Mesendoderm (in vitro differentiated cells): ENCODE measurements around the gene GOLGA1.

Experiments used
- DNase-seq: peaks from one replicate; pipeline ENCODE4 v3.0.0; 2013
- H2AK5ac ChIP-seq: 2 replicates; pipeline ENCODE4 v1.6.1; 2013; ENCODE audit warnings: low read length, inconsistent platforms
- H2BK120ac ChIP-seq: 2 replicates; pipeline ENCODE4 v1.6.1; 2013; ENCODE audit warnings: low read depth, mild to moderate bottlenecking, low read length, moderate library complexity, mixed read lengths
- H2BK15ac ChIP-seq: replicated peaks from 2 replicates; pipeline ENCODE4 v1.6.1; 2013; ENCODE audit warnings: low read depth, mild to moderate bottlenecking, moderate library complexity
- H2BK5ac ChIP-seq: 2 replicates; pipeline ENCODE4 v1.6.1; 2013; ENCODE audit warnings: low read length, inconsistent platforms
- H3K18ac ChIP-seq: 2 replicates; pipeline ENCODE4 v1.6.1; 2013; ENCODE audit warnings: mild to moderate bottlenecking, low read length, mixed read lengths
- H3K23ac ChIP-seq: one replicate; pipeline ENCODE4 v1.6.1; 2013; ENCODE audit warnings: low read length
- H3K27ac ChIP-seq: 2 replicates; pipeline ENCODE4 v1.5.1; 2013; ENCODE audit warnings: low read depth, mild to moderate bottlenecking, inconsistent platforms, low read length, moderate library complexity
- H3K27me3 ChIP-seq: 2 replicates; pipeline ENCODE4 v1.6.1; 2013; ENCODE audit warnings: low read length, control low read depth, mild to moderate bottlenecking, inconsistent platforms; ENCODE audit not compliant: insufficient read depth, poor library complexity
- H3K36me3 ChIP-seq: 2 replicates; pipeline ENCODE4 v1.6.1; 2013; ENCODE audit warnings: low read length, inconsistent platforms; ENCODE audit not compliant: control insufficient read depth, insufficient read depth
- H3K4ac ChIP-seq: one replicate; pipeline ENCODE4 v1.6.1; 2013; ENCODE audit warnings: low read depth, mild to moderate bottlenecking, low read length, moderate library complexity
- H3K4me1 ChIP-seq: 2 replicates; pipeline ENCODE4 v1.6.1; 2013; ENCODE audit warnings: low read depth, low read length, inconsistent platforms; ENCODE audit not compliant: control insufficient read depth
- H3K4me2 ChIP-seq: 2 replicates; pipeline ENCODE4 v1.6.1; 2013; ENCODE audit warnings: low read length
- H3K4me3 ChIP-seq: 2 replicates; pipeline ENCODE4 v1.5.1; 2013; ENCODE audit warnings: mild to moderate bottlenecking, low read length
- H3K56ac ChIP-seq: one replicate; pipeline ENCODE4 v1.6.1; 2013; ENCODE audit warnings: low read length
- H3K79me1 ChIP-seq: 2 replicates; pipeline ENCODE4 v1.6.1; 2013; ENCODE audit warnings: low read length, inconsistent platforms
- H3K79me2 ChIP-seq: 2 replicates; pipeline ENCODE4 v1.6.1; 2013; ENCODE audit warnings: mild to moderate bottlenecking, low read length; ENCODE audit not compliant: control insufficient read depth, insufficient read depth
- H3K9ac ChIP-seq: 2 replicates; pipeline ENCODE4 v1.6.1; 2013; ENCODE audit warnings: low read length, inconsistent platforms
- H4K5ac ChIP-seq: one replicate; pipeline ENCODE4 v1.6.1; 2013; ENCODE audit warnings: low read length
- H4K8ac ChIP-seq: one replicate; pipeline ENCODE4 v1.6.1; 2013; ENCODE audit warnings: low read depth, mild to moderate bottlenecking, control low read depth, low read length, moderate library complexity
- WGBS: extraction: QIAGEN DNeasy Blood & Tissue Kit; methylation state at CpG from one replicate; pipeline ENCODE4 v1.1.7; 2013; ENCODE audit warnings: low lambda C conversion rate, missing lambda C conversion rate; ENCODE audit not compliant: insufficient coverage; ENCODE audit errors: extremely low coverage; 5-methylcytosine and 5-hydroxymethylcytosine counted together

Gene GOLGA1

GRCh38 chr9:124834591-124834990, 106.3 kb downstream of the GOLGA1 start:
- Histone ChIP-seq H2BK5ac (no peak overlapping the region), H4K5ac (no peak overlapping the region), H3K4me3 (no peak overlapping the region), H3K23ac (no peak overlapping the region), H3K4me1 (no peaks in the 10 kb centered on the region), H3K36me3 (no peaks in the 10 kb centered on the region), H3K4me2 (no peak overlapping the region), H2AK5ac (no peak overlapping the region), H4K8ac (no peak overlapping the region), H2BK15ac (no peak overlapping the region), H3K27me3 (no peaks in the 10 kb centered on the region), H3K79me2 (no peaks in the 10 kb centered on the region), H3K4ac (no peak overlapping the region), H3K9ac (no peak overlapping the region), H3K56ac (no peak overlapping the region), H3K18ac (no peak overlapping the region), H3K27ac (no peak overlapping the region), H3K79me1 (no peaks in the 10 kb centered on the region), H2BK120ac (no peak overlapping the region)
- DNase-seq = no peak
- no CpG with 5 or more reads among the region's 7 CpGs for WGBS

DNA sequence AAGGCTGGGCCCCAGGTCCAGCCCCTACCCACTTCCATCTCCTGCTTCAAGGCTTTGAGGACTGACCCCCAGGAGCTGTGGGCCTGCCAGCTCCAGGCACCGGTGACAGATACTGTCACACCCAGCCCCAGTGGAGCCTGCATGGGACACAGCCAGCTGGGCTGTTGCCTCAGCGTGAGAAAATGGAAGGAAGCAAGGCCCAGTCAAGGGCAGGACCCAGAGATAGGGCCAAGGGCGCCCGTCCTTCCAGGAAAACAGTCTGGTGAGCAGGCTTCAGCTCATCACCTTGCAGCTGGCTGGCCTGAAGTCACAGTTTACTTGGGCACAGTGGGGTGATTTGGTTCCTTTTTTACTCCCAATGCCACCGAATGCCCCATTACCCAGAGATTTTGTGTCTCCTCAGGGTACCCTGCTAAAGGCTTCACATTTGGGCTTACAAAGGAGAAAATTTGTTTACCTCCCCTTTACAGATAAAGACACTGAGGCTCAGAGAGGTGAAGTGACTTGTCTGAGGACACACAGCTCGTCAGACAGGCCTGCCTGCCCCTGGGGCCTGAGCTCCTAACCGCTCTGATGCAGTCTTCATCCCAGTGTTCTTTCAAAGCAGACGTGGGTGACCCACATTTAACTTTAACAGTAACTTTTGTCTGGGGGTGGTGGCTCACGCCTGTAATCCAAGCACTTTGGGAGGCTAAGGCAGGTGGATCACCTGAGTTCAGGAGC, 109.1 kb downstream of the GOLGA1 start:
- Histone ChIP-seq H4K8ac (no peak overlapping the region), H3K4me3 (no peak overlapping the region), H3K18ac (no peak overlapping the region), H2AK5ac (no peak overlapping the region), H3K9ac (no peak overlapping the region), H4K5ac (no peak overlapping the region), H3K36me3 (no peaks in the 10 kb centered on the region), H3K23ac (no peak overlapping the region), H2BK15ac (no peak overlapping the region), H3K79me1 (no peaks in the 10 kb centered on the region), H3K27ac (no peak overlapping the region), H2BK5ac (no peak overlapping the region), H2BK120ac (no peak overlapping the region), H3K4ac (no peak overlapping the region), H3K4me1 (no peaks in the 10 kb centered on the region), H3K56ac (no peak overlapping the region), H3K79me2 (no peaks in the 10 kb centered on the region), H3K27me3 (no peaks in the 10 kb centered on the region), H3K4me2 (no peak overlapping the region)
- DNase-seq = no peak
- WGBS = no CpG with 5 or more reads among the region's 9 CpGs

DNA sequence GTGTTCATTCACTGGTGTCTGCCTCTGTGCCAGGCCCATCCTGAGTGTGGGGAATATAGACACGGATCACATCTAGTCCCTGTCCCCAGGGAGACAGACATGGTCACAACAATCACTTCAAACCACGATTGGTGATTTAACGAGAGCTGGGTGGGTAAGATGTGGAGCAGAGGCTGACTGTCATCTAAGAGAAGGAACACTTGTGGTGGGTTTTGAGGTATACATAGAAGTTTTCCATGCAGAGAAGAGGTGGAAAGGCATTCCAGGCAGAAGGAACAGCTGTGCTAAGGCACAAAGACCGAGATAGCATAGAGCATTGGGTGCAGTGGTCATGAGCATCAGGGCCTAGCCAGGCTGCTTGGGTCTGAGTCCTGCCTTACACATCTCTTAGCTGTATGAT, 110.3 kb downstream of the GOLGA1 start:
- Histone ChIP-seq H3K27me3 (no peaks in the 10 kb centered on the region), H3K56ac (no peak overlapping the region), H3K23ac (no peak overlapping the region), H3K4me1 (no peaks in the 10 kb centered on the region), H3K4me2 (no peak overlapping the region), H3K79me1 (no peaks in the 10 kb centered on the region), H3K27ac (no peak overlapping the region), H2AK5ac (no peak overlapping the region), H3K4me3 (no peak overlapping the region), H2BK120ac (no peak overlapping the region), H3K18ac (no peak overlapping the region), H3K79me2 (no peaks in the 10 kb centered on the region), H4K8ac (no peak overlapping the region), H4K5ac (no peak overlapping the region), H3K4ac (no peak overlapping the region), H3K9ac (no peak overlapping the region), H3K36me3 (no peaks in the 10 kb centered on the region), H2BK5ac (no peak overlapping the region), H2BK15ac (no peak overlapping the region)
- WGBS = no CpG with 5 or more reads among the region's 4 CpGs
- DNase-seq = no peak

DNA sequence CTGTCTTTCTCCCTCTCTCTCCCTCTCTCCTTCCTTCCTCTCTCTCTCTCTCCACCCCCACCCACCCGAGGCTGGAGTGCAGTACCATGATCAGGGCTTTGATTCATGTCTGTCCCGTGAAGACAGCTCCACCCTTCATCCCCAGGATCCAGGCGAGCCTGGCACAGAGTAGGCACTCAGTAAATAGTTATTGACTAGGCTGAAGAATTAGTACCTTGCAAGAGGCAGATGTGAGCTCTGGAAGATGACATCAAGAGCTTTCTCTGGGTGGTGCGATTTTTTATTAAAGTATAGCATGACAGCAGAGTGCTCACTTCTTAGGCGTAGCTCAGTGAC, 111.6 kb downstream of the GOLGA1 start:
- Histone ChIP-seq H3K79me2 (no peaks in the 10 kb centered on the region), H3K4me2 (no peak overlapping the region), H3K4me1 (no peaks in the 10 kb centered on the region), H3K4ac (no peak overlapping the region), H3K36me3 (no peaks in the 10 kb centered on the region), H3K27me3 (no peaks in the 10 kb centered on the region), H2BK5ac (no peak overlapping the region), H3K27ac (no peak overlapping the region), H3K23ac (no peak overlapping the region), H2AK5ac (no peak overlapping the region), H3K56ac (no peak overlapping the region), H3K9ac (no peak overlapping the region), H3K79me1 (no peaks in the 10 kb centered on the region), H2BK15ac (no peak overlapping the region), H4K8ac (no peak overlapping the region), H4K5ac (no peak overlapping the region), H3K18ac (no peak overlapping the region), H2BK120ac (no peak overlapping the region), H3K4me3 (no peak overlapping the region)
- no peak for DNase-seq
- whole genome bisulfite sequencing = no CpG with 5 or more reads among the region's 5 CpGs

DNA sequence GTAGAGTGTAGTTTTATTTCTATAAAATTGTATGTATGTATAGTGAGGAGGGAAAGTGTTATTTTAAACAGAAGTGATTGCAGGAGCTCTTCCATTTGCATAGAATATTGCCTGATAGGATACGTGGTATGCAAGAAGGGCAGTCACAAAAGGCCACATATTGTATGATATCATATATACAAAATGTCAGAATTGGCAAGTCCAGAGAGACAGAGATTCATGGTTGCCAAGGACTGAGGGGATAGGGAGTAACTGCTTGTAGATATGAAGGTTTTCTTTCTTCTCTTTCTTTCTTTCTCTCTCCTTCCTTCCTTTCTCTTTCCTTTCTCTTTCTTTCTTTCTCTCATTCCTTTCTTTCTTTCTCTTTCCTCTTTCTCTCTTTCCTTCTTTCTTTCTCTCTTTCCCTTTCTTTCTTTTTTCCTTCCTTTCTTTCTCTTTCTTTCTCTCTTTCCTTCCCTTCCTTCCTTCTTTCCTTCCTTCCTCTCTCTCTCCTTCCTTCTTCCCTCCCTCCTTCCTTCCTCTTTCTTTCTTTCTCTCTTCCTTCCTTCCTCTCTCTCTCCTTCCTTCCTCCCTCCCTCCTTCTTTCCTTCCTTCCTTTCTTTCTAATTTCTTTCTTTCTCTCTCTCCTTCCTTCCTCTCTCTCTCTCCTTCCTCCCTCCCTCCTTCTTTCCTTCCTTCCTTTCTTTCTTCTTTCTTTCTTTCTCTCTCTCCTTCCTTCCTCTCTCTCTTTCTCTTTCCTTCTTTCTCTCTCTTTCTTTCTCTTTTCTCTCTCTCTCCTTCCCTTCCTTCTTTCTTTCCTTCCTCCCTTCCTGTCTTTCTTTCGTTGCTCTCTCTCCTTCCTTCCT, 112.2 kb downstream of the GOLGA1 start:
- no peaks in the 10 kb centered on the region for H3K4me1 ChIP-seq
- no peak overlapping the region for H3K4me2 ChIP-seq
- no peaks in the 10 kb centered on the region for H3K27me3 ChIP-seq
- H3K79me1 ChIP-seq = no peaks in the 10 kb centered on the region
- H2AK5ac ChIP-seq = no peak overlapping the region
- H3K9ac ChIP-seq = no peak overlapping the region
- WGBS = no CpG with 5 or more reads among the region's 2 CpGs
- no peak overlapping the region for H3K18ac ChIP-seq
- DNase-seq = no peak
- no peak overlapping the region for H2BK120ac ChIP-seq
- H2BK15ac ChIP-seq = no peak overlapping the region
- H3K56ac ChIP-seq = no peak overlapping the region
- H3K4me3 ChIP-seq = no peak overlapping the region
- H4K5ac ChIP-seq = no peak overlapping the region
- H3K79me2 ChIP-seq = no peaks in the 10 kb centered on the region
- no peak overlapping the region for H2BK5ac ChIP-seq
- H3K4ac ChIP-seq = no peak overlapping the region
- no peak overlapping the region for H3K27ac ChIP-seq
- H3K23ac ChIP-seq = no peak overlapping the region
- no peaks in the 10 kb centered on the region for H3K36me3 ChIP-seq
- no peak overlapping the region for H4K8ac ChIP-seq
